Small intestine (tissue), 7 donors: ENCODE measurements around the gene IL17RC. TPM values are rescaled to one million over a fixed set of nuclear protein-coding genes. Genes with fewer than 3 reads are reported as not detected.

Experiments
- DNase-seq, 2 donors: peaks; one replicate each; pipeline versions ENCODE4 v3.0.0 to v3.0.0-alpha.2; 2013
- FAIRE-seq: peaks from 2 replicates; lab custom pipeline; 2012; peaks lifted over from hg19 to GRCh38; lab: Jason Lieb, UNC
- H3K27ac ChIP-seq, 3 donors: one replicate each; pipeline ENCODE4 v1.5.1; 2013; ENCODE audit warnings: low read length in 2 of 3, mild to moderate bottlenecking in 2 of 3, control low read depth in 1 of 3, inconsistent platforms in 1 of 3, low read depth in 1 of 3, moderate library complexity in 1 of 3
- H3K27me3 ChIP-seq, 3 donors: one replicate each; pipeline ENCODE4 v1.6.1; 2013; ENCODE audit warnings: low read length in 3 of 3, inconsistent platforms in 1 of 3; ENCODE audit not compliant: control insufficient read depth in 3 of 3, insufficient read depth in 3 of 3
- H3K36me3 ChIP-seq, 3 donors: one replicate each; pipeline ENCODE4 v1.6.1; 2013; ENCODE audit warnings: low read length in 3 of 3, inconsistent platforms in 1 of 3, low read depth in 1 of 3, mild to moderate bottlenecking in 1 of 3, moderate library complexity in 1 of 3; ENCODE audit not compliant: control insufficient read depth in 3 of 3, insufficient read depth in 2 of 3
- H3K4me1 ChIP-seq, 3 donors: one replicate each; pipeline ENCODE4 v1.6.1; 2013; ENCODE audit warnings: low read length in 2 of 3, inconsistent platforms in 1 of 3, low read depth in 1 of 3, mild to moderate bottlenecking in 1 of 3, moderate library complexity in 1 of 3; ENCODE audit not compliant: control insufficient read depth in 3 of 3, insufficient read depth in 2 of 3
- H3K4me3 ChIP-seq, 3 donors: one replicate each; pipeline ENCODE4 v1.5.1; 2013; ENCODE audit warnings: low read length in 3 of 3, control low read depth in 1 of 3, inconsistent platforms in 1 of 3, low read depth in 1 of 3, mild to moderate bottlenecking in 1 of 3, moderate library complexity in 1 of 3
- H3K9me3 ChIP-seq, 2 donors: one replicate each; pipeline ENCODE4 v1.6.1; 2013; ENCODE audit warnings: low read depth in 1 of 2, low read length in 1 of 2; ENCODE audit not compliant: control insufficient read depth in 2 of 2, insufficient read depth in 1 of 2
- WGBS, 3 donors: extraction: QIAGEN DNeasy Blood & Tissue Kit; methylation state at CpG; one replicate each; pipeline ENCODE4 v1.1.7; 2013; 5-methylcytosine and 5-hydroxymethylcytosine counted together
- polyA plus RNA-seq, 4 donors: library from polyadenylated mRNA; stranded (reverse) in 3 of 4; unstranded in 1 of 4; fragments of 200-250 nt in 3 of 4; fragments of 120-200 nt in 1 of 4; gene quantifications; one replicate each; pipeline versions ENCODE4 v1.2.1 to v1.2.3, GENCODE V29; 2013
- donor health status: healthy with polysubstance abuse.
- donor health status: control.
- donor health status: control.
- donor health status: Bipolar disorder and iron deficiency.
- donor health status: healthy.

Gene IL17RC
- polyA plus RNA-seq, 4 donors: 35.7 to 96.2 (median 41.3) TPM

GRCh38 chr3:9976721-9977709 is 60.1 kb downstream of the IL17RC start:
- H3K9me3 ChIP-seq: no peaks in the 10 kb centered on the region
- no peak for FAIRE-seq
- peak; percentile 9 to 33 for DNase-seq
- peaks cover 4 to 41% (median 13%) of the 10 kb centered on the region in 3 donors for H3K36me3 ChIP-seq
- 57 to 67% (median 65%) methylated on average over 7 of the region's 7 CpGs for WGBS, 3 donors
- no peaks in the 10 kb centered on the region for H3K27me3 ChIP-seq
- H3K4me3 ChIP-seq: no peak overlapping the region
- no peaks in the 10 kb centered on the region for H3K4me1 ChIP-seq
- H3K27ac ChIP-seq: no peak overlapping the region

- no peak for DNase-seq
- FAIRE-seq: no peak
- Histone ChIP-seq H3K9me3 (no peaks in the 10 kb centered on the region), H3K4me1 (no peaks in the 10 kb centered on the region), H3K27ac (no peak overlapping the region), H3K36me3 (peaks cover 0 to 39% (median 8%) of the 10 kb centered on the region in 3 donors), H3K4me3 (no peak overlapping the region), H3K27me3 (no peaks in the 10 kb centered on the region)
- 84 to 88% (median 86%) methylated on average over 8 of the region's 8 CpGs for WGBS, 3 donors
These were observed 61.9 kb downstream of the IL17RC start for GRCh38 chr3:9978710-9979305.

GRCh38 chr3:9980251-9980650 is 63.4 kb downstream of the IL17RC start:
- Histone ChIP-seq H3K9me3 (no peaks in the 10 kb centered on the region), H3K36me3 (peaks cover 0 to 43% (median 8%) of the 10 kb centered on the region in 3 donors), H3K4me1 (peaks cover 0 to 1% (median 0%) of the 10 kb centered on the region in 3 donors), H3K27ac (no peak overlapping the region), H3K4me3 (no peak overlapping the region), H3K27me3 (no peaks in the 10 kb centered on the region)
- DNase-seq: no peak
- no peak for FAIRE-seq
- 88 to 95% (median 95%) methylated on average over 2 of the region's 2 CpGs for WGBS, 3 donors

Other genes starting within 250 kb of the IL17RC start
- gene CPNE9, start 213.3 kb upstream of the IL17RC start, polyA plus RNA-seq: under 1 TPM in 2 of 4 donors, not detected in 2; 0.35 to 0.92 TPM
- gene BRPF1, start 185.4 kb upstream of the IL17RC start, polyA plus RNA-seq: 10 to 100 TPM in 1 of 4 donors, 1 to 10 TPM in 3; 5.1 to 16.0 (median 7.6) TPM
- 100 to 1,000 TPM in 1 of 4 donors, 10 to 100 TPM in 3; 25.4 to 111 (median 43.1) TPM for gene OGG1, start 167.1 kb upstream of the IL17RC start, polyA plus RNA-seq
- gene CAMK1, start 147.2 kb upstream of the IL17RC start, polyA plus RNA-seq: 10 to 100 TPM; 10.1 to 22.5 (median 19.4) TPM
- gene TADA3, start 124.6 kb upstream of the IL17RC start, polyA plus RNA-seq: 10 to 100 TPM; 41.1 to 59.0 (median 44.6) TPM
- 100 to 1,000 TPM; 143 to 178 (median 161) TPM for gene ARPC4, start 124.0 kb upstream of the IL17RC start, polyA plus RNA-seq
- gene TTLL3, start 106.8 kb upstream of the IL17RC start, polyA plus RNA-seq: 10 to 100 TPM; 20.8 to 51.9 (median 22.6) TPM
- gene RPUSD3, start 73.1 kb upstream of the IL17RC start, polyA plus RNA-seq: 10 to 100 TPM; 19.2 to 41.1 (median 25.7) TPM
- gene CIDEC, start 36.8 kb upstream of the IL17RC start, polyA plus RNA-seq: 100 to 1,000 TPM in 2 of 4 donors, 10 to 100 TPM in 2; 19.0 to 748 (median 310) TPM
- 10 to 100 TPM; 49.0 to 56.8 (median 52.7) TPM for gene JAGN1, start 26.5 kb upstream of the IL17RC start, polyA plus RNA-seq
- 10 to 100 TPM; 31.3 to 59.3 (median 43.5) TPM for gene IL17RE, start 14.2 kb upstream of the IL17RC start, polyA plus RNA-seq
- 10 to 100 TPM; 16.2 to 53.7 (median 32.1) TPM for gene CRELD1, start 16.7 kb downstream of the IL17RC start, polyA plus RNA-seq
- 1 to 10 TPM in 1 of 4 donors, under 1 TPM in 3; 0.45 to 1.3 (median 0.82) TPM for gene PRRT3, start 35.3 kb downstream of the IL17RC start, polyA plus RNA-seq
- gene EMC3, start 69.7 kb downstream of the IL17RC start, polyA plus RNA-seq: 10 to 100 TPM; 21.9 to 74.6 (median 47.7) TPM
- 10 to 100 TPM in 1 of 4 donors, 1 to 10 TPM in 2, under 1 TPM in 1; 0.45 to 13.9 (median 4.4) TPM for gene FANCD2, start 109.3 kb downstream of the IL17RC start, polyA plus RNA-seq
- not detected for gene FANCD2OS, start 191.2 kb downstream of the IL17RC start, polyA plus RNA-seq
- gene BRK1, start 198.6 kb downstream of the IL17RC start, polyA plus RNA-seq: 100 to 1,000 TPM; 147 to 191 (median 171) TPM
- gene VHL, start 224.7 kb downstream of the IL17RC start, polyA plus RNA-seq: 10 to 100 TPM; 21.9 to 59.3 (median 29.2) TPM
- gene IRAK2, start 247.8 kb downstream of the IL17RC start, polyA plus RNA-seq: 1 to 10 TPM; 1.2 to 6.8 (median 3.1) TPM